Measurements from ENCODE around the gene FTO.

FTO gene

DNA sequence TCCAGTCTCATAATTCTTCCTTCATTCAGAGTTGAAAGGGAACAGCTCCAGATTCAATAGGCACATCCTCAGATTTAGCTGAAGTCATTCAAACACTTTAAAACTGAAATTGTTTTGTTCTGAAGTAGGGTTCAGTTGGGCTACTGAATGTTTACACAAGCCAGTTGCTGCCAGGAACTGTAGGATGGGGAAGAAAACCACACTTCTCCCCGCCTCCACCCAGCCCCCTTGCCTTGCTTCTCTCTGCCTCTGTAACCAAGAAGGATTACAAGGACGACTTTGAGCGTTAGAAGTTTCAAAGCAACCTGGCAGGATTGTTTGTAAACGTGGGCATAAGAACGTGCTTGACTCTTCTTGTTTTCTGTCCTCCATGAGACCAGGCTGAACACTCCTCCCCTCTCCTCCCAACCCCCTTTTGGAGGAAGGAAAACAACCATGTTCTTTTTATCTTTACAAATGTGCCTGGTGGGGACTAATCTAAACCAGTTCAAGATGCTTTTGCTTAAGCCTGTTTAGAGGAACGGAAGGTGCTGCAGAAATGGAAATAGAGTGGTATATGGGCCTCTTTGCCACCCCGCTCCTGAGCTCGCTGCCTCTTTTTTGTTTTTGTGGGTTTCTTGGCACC, 287.9 kb downstream of the FTO start:
- H3K27me3 ChIP-seq (ENCODE audit: insufficient read depth, low read depth): no peaks in the 10 kb centered on the region
- no peak overlapping the region for H3K4me2 ChIP-seq
- H3K4me1 ChIP-seq (ENCODE audit: low read depth, poor library complexity, severe bottlenecking): no peaks in the 10 kb centered on the region
- no peaks in the 10 kb centered on the region for H3K36me3 ChIP-seq (ENCODE audit: insufficient read depth)
- no peaks in the 10 kb centered on the region for H4K20me1 ChIP-seq (ENCODE audit: insufficient read depth)
- no peak overlapping the region for H2AFZ ChIP-seq (ENCODE audit: low read depth)
- H3K9ac ChIP-seq: no peak overlapping the region
- H3K4me3 ChIP-seq (IDR thresholded peaks at IDR 0.05; ENCODE audit: insufficient read depth, low read depth, low read length): no peak overlapping the region
- H3K79me2 ChIP-seq (ENCODE audit: insufficient read depth, low read depth): no peaks in the 10 kb centered on the region
- H3K27ac ChIP-seq: no peak overlapping the region
- TF ChIP-seq, protein P1, sequence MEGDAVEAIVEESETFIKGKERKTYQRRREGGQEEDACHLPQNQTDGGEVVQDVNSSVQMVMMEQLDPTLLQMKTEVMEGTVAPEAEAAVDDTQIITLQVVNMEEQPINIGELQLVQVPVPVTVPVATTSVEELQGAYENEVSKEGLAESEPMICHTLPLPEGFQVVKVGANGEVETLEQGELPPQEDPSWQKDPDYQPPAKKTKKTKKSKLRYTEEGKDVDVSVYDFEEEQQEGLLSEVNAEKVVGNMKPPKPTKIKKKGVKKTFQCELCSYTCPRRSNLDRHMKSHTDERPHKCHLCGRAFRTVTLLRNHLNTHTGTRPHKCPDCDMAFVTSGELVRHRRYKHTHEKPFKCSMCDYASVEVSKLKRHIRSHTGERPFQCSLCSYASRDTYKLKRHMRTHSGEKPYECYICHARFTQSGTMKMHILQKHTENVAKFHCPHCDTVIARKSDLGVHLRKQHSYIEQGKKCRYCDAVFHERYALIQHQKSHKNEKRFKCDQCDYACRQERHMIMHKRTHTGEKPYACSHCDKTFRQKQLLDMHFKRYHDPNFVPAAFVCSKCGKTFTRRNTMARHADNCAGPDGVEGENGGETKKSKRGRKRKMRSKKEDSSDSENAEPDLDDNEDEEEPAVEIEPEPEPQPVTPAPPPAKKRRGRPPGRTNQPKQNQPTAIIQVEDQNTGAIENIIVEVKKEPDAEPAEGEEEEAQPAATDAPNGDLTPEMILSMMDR (conservative IDR thresholded peaks at IDR 0.05; ENCODE audit: low read depth, low read length): no peak

DNA sequence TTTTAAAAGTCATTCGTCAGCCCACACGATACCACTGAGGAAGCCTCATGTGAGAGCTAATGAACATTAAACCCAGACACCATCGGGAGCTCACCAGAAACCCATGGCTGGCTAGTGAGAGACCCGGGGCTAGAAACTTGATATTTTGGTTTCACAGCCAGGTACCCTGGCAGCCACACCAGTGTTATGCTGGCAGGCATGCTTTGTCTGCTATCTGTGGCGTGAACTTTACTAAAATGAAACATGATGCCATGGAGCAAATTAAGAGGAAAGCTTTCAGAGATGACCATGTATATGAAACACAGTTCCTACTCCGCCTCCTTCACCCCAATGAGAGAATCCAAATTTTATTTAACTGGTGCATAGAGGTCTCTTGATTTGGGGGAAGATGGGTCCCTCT, 291.4 kb downstream of the FTO start:
- Histone ChIP-seq H3K36me3 (ENCODE audit: insufficient read depth) (no peaks in the 10 kb centered on the region), H3K79me2 (ENCODE audit: insufficient read depth, low read depth) (no peaks in the 10 kb centered on the region), H2AFZ (ENCODE audit: low read depth) (no peak overlapping the region), H3K27ac (no peak overlapping the region), H3K4me1 (ENCODE audit: low read depth, poor library complexity, severe bottlenecking) (no peaks in the 10 kb centered on the region), H4K20me1 (ENCODE audit: insufficient read depth) (no peaks in the 10 kb centered on the region), H3K9ac (no peak overlapping the region), H3K4me2 (no peak overlapping the region), H3K4me3 (IDR thresholded peaks at IDR 0.05; ENCODE audit: insufficient read depth, low read depth, low read length) (no peak overlapping the region), H3K27me3 (ENCODE audit: insufficient read depth, low read depth) (no peaks in the 10 kb centered on the region)
- TF ChIP-seq, protein P1 (conservative IDR thresholded peaks at IDR 0.05; ENCODE audit: low read depth, low read length): no peak

DNA sequence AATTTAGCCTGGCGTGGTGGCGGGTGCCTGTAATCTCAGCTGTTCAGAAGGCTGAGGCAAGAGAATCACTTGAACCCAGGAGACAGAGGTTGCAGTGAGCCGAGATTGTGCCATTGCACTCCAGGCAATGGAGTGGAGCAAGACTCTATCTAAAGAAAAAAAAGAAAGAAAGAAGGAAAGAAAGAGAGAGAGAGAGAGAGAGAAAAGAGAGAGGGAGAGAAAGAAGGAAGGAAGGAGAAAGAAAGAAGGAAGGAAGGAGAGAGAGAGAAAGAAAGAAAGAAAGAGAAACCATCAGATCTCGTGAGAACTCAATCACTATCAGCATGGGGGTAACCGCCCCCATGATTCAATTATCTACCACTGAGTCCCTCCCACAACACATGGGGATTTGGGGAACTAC, 293.0 kb downstream of the FTO start:
- TF ChIP-seq, protein P1 (conservative IDR thresholded peaks at IDR 0.05; ENCODE audit: low read depth, low read length): no peak
- H3K79me2 ChIP-seq (ENCODE audit: insufficient read depth, low read depth): no peaks in the 10 kb centered on the region
- no peaks in the 10 kb centered on the region for H3K27me3 ChIP-seq (ENCODE audit: insufficient read depth, low read depth)

DNA sequence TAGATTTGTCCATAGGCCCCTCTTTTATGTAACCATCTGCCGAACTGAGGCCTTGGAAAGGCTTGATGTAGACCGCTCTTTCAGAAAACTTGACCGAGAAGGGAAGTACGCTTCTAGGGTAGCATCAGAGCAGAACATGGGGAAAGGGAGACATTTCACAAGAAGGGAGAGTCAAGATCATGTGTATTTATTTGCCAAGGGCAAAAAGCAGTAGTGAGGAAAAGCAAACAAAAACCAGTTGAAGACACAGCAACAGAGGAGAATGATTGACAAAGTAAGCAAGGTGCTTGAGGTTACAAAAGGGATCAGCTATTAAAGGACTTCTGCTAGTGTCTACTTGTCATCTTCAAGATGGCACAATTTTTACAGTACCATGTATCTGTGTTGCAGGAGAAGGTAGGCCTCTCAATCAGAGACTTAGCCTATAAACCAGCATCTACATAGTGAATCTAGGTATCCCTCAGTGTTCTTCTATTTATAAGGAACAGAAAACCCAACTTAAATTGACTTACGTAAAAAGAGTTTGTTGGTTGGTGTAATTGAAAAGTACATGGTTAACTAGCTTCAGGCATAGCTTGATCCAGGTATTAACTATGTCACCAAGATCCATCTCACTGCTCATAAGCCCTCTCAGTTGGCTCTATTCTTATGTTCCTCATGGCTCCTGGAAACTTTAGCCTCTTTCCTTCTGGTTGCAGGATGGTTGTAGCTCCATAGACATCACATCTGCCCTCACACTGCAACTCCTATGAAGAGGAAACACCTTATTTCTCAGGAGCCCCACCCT, 294.3 kb downstream of the FTO start:
- no peaks in the 10 kb centered on the region for H4K20me1 ChIP-seq (ENCODE audit: insufficient read depth)
- no peak overlapping the region for H3K4me3 ChIP-seq (IDR thresholded peaks at IDR 0.05; ENCODE audit: insufficient read depth, low read depth, low read length)
- H3K79me2 ChIP-seq (ENCODE audit: insufficient read depth, low read depth): no peaks in the 10 kb centered on the region
- no peak overlapping the region for H2AFZ ChIP-seq (ENCODE audit: low read depth)
- H3K4me2 ChIP-seq: no peak overlapping the region
- H3K27ac ChIP-seq: no peak overlapping the region
- H3K4me1 ChIP-seq (ENCODE audit: low read depth, poor library complexity, severe bottlenecking): no peaks in the 10 kb centered on the region
- H3K9ac ChIP-seq: no peak overlapping the region
- H3K27me3 ChIP-seq (ENCODE audit: insufficient read depth, low read depth): no peaks in the 10 kb centered on the region
- H3K36me3 ChIP-seq (ENCODE audit: insufficient read depth): no peaks in the 10 kb centered on the region
- TF ChIP-seq, protein P1 (conservative IDR thresholded peaks at IDR 0.05; ENCODE audit: low read depth, low read length): no peak

More for the DNA sequence above, 293.0 kb downstream of the FTO start:
- H3K4me3 ChIP-seq (IDR thresholded peaks at IDR 0.05; ENCODE audit: insufficient read depth, low read depth, low read length): no peak overlapping the region
- H4K20me1 ChIP-seq (ENCODE audit: insufficient read depth): no peaks in the 10 kb centered on the region
- no peak overlapping the region for H3K4me2 ChIP-seq
- H3K9ac ChIP-seq: no peak overlapping the region
- no peaks in the 10 kb centered on the region for H3K4me1 ChIP-seq (ENCODE audit: low read depth, poor library complexity, severe bottlenecking)
- no peaks in the 10 kb centered on the region for H3K36me3 ChIP-seq (ENCODE audit: insufficient read depth)
- H3K27ac ChIP-seq: no peak overlapping the region
- H2AFZ ChIP-seq (ENCODE audit: low read depth): no peak overlapping the region
